Lower leg skin (tissue), 3 donors: ENCODE data around the gene PRKAR1B.

Experiments
- POLR2A ChIP-seq, 2 donors: fragments of 450-650 bp; IDR thresholded peaks; one replicate each; pipeline ENCODE4 v1.6.1; 2016 to 2017; ENCODE audit warnings: antibody characterized with exemption in 2 of 2, mild to moderate bottlenecking in 1 of 2, moderate library complexity in 1 of 2
- TF ChIP-seq, protein P1 (sequence below), 3 donors: fragments of 450-650 bp; IDR thresholded peaks; one replicate each; pipeline ENCODE4 v1.5.1; 2016; ENCODE audit warnings: antibody characterized with exemption in 3 of 3, mild to moderate bottlenecking in 3 of 3, moderate library complexity in 2 of 3

DNA sequence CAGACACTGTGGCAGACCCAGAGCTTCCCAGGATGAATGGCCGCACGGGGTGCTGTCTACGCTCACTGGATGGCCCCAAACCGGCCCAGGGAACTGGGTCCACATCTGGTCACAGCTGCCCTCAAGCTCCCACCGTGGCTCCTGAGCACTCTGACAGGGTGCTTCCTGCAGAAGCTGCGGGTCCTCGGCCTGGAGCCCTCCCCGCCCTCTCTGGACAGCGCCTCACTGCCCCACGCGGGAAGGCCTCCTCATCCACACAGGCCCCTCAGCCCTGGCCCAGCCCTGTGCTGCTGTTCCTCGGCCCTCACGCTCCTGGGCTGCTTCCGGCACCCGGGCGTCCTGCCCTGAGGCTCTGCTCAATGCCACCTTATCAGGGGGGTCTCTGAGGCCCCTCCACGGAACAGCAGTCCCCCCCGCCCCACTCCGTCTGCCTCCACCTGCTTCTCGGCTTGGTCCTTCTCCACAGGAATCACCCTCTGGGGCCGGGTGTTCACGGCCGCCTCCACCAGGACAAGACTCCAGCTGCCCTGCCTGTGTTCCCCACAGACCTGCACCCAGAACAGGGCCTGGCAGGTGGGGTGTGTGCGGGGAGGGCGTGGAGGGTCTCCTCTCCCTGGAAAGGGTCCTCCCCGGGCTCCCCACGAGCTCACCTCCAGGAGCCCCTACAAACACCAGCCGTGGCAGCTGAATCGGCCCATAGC, 132.0 kb downstream of the PRKAR1B start:
- no peak for TF ChIP-seq POLR2A (IDR thresholded peaks at IDR 0.05)
- TF ChIP-seq, protein P1, sequence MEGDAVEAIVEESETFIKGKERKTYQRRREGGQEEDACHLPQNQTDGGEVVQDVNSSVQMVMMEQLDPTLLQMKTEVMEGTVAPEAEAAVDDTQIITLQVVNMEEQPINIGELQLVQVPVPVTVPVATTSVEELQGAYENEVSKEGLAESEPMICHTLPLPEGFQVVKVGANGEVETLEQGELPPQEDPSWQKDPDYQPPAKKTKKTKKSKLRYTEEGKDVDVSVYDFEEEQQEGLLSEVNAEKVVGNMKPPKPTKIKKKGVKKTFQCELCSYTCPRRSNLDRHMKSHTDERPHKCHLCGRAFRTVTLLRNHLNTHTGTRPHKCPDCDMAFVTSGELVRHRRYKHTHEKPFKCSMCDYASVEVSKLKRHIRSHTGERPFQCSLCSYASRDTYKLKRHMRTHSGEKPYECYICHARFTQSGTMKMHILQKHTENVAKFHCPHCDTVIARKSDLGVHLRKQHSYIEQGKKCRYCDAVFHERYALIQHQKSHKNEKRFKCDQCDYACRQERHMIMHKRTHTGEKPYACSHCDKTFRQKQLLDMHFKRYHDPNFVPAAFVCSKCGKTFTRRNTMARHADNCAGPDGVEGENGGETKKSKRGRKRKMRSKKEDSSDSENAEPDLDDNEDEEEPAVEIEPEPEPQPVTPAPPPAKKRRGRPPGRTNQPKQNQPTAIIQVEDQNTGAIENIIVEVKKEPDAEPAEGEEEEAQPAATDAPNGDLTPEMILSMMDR (IDR thresholded peaks at IDR 0.05): no peak
